Upper lobe of left lung (tissue), 4 donors: ENCODE data around the gene CHMP3.

Experiments used
- CTCF ChIP-seq, 6 experiments: fragments of 450-650 bp in 4 of 6; fragments of 200-600 bp in 2 of 6; sonication (generic) in 2 of 6; IDR thresholded peaks; one replicate each; pipeline ENCODE4 v1.5.1; 2016 to 2019; ENCODE audit warnings: antibody characterized with exemption in 6 of 6
- POLR2A ChIP-seq, 4 donors: fragments of 450-650 bp; IDR thresholded peaks; one replicate each; pipeline ENCODE4 v1.5.1; 2016 to 2017; ENCODE audit warnings: antibody characterized with exemption in 4 of 4, mild to moderate bottlenecking in 2 of 4
- POLR2AphosphoS5 ChIP-seq, 2 donors: sonication (generic); formaldehyde crosslinking; IDR thresholded peaks; one replicate each; pipeline ENCODE4 v1.5.1; 2017; ENCODE audit warnings: antibody characterized with exemption in 2 of 2

- TF ChIP-seq CTCF (IDR thresholded peaks at IDR 0.05) (no peak), POLR2A (IDR thresholded peaks at IDR 0.05) (no peak), POLR2AphosphoS5 (IDR thresholded peaks at IDR 0.05) (no peak)
Measured at GRCh38 chr2:86461042-86461743, 102.0 kb downstream of the CHMP3 start.
